Measurements from ENCODE around the gene BRI3BP.
"Not testable (repeated sequence)": the region's sequence is repeated elsewhere in the genome, so short reads cannot be mapped to it uniquely, and the experiment has no call there.

BRI3BP gene

DNA sequence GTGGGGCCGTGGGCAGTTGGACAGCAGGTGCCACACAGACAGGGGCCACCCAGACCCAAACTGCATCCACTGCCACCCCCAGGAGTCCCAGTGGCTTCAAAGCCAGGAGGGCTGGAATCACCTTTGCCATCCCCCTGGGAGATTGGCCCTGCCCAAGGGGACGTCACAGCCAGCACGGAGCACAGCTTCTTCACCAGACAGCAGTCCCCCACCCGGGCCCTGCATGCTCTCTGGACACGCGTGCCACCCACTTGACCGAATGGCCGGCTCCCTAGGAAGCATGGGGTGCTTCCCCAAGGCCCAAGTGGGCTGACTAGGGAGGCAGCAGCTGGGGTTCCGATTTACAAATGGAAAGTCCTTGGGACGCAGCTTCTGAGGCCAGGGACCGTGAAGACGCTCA, 21.8 kb upstream of the BRI3BP start:
- FAIRE-seq (no peak), DNase-seq (ENCODE audit: extremely low spot score, insufficient read length, low read depth) (no peak)

GRCh38 chr12:124972211-124972610, 21.2 kb upstream of the BRI3BP start:
- DNase-seq (ENCODE audit: extremely low spot score, insufficient read length, low read depth) (no peak), FAIRE-seq (no peak)

DNA sequence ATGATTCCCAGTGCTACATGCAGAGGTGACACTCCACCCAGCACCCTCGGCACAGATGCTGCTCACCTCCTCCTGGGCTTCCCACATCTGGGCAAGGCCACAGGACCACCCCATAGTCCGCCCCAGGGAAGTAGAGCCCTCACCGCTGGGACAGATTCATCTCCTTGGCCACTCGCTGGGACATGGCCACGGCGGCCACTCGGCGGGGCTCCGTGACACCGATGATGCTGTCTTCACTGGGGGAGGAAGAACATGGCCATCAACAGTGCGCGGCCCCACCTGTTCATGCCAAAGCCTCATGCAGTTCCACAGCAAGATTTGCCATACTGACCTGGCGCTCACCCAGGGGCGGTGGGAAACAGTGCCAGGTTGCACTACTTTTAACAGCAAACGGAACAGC, 18.2 kb upstream of the BRI3BP start:
- FAIRE-seq = no peak

DNA sequence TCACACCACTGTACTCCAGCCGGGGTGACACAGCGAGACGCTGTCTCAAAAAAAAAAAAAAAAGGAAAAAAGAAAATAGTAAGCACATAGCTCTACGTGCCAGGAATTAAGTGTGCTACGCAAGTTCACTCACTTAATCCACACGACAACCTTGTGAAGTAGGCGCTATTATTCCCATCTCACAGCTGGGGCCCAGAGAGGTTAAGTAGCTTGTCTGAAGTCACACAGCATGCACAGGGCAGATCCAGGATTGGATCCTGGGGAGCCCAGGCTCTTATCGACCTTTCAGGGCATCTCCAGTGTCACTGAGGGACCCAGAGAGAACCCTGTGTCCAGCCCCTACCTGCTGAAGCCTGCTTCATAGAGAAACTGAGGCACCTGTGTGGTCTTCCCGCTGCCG, 16.4 kb upstream of the BRI3BP start:
- DNase-seq (ENCODE audit: extremely low spot score, insufficient read length, low read depth) = no peak
- no peak for FAIRE-seq

More for the DNA sequence above, 18.2 kb upstream of the BRI3BP start:
- no peak for DNase-seq (ENCODE audit: extremely low spot score, insufficient read length, low read depth)

GRCh38 chr12:124979568-124979967, 13.9 kb upstream of the BRI3BP start:
- FAIRE-seq = no peak

GRCh38 chr12:124980098-124980892, 13.2 kb upstream of the BRI3BP start:
- no peak for DNase-seq (ENCODE audit: extremely low spot score, insufficient read length, low read depth)
- no peak for FAIRE-seq

More at GRCh38 chr12:124979568-124979967, 13.9 kb upstream of the BRI3BP start:
- no peak for DNase-seq (ENCODE audit: extremely low spot score, insufficient read length, low read depth)

- FAIRE-seq; DNase-seq (ENCODE audit: extremely low spot score, insufficient read length, low read depth): not testable (repeated sequence)
Observed at GRCh38 chr12:124986876-124987275, 6.6 kb upstream of the BRI3BP start.

DNA sequence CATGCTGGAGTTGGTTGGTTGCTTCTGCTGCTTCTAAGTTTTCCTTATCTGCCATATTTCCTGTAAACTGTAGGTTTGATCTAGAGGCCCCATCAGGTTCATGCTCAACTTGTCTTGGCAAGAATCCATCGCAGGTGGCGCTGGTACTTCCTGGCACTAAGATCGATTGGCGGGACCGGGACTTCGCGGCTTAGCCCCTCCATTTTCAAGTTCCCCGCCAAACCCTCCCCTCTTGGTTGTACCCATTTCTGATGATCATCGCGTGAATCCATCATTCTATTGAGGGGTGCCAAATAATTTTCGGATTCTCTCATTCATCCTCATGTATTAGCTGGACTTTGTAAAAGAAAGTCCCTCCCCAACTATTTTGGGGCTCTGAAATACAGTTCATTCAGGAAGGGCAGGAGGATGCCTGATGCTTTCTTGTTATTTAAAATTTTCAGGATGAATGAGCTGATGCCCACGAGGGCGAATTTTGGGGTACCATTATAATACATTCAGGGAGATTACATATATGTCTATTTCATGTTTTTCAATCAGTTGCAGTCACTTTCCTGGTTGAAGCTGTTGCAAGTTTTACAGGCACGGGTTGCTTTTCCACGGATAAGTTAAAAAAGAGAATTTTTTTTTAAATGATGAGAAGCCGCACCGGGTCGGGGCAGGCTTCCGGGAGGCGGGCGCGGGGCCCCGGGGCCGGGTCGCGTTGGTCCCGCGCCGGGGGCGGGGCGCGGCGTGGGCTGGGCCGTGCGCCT, 395 bp upstream of the BRI3BP start:
- FAIRE-seq (peak; percentile 90), DNase-seq (ENCODE audit: extremely low spot score, insufficient read length, low read depth) (peak; percentile 47)

DNA sequence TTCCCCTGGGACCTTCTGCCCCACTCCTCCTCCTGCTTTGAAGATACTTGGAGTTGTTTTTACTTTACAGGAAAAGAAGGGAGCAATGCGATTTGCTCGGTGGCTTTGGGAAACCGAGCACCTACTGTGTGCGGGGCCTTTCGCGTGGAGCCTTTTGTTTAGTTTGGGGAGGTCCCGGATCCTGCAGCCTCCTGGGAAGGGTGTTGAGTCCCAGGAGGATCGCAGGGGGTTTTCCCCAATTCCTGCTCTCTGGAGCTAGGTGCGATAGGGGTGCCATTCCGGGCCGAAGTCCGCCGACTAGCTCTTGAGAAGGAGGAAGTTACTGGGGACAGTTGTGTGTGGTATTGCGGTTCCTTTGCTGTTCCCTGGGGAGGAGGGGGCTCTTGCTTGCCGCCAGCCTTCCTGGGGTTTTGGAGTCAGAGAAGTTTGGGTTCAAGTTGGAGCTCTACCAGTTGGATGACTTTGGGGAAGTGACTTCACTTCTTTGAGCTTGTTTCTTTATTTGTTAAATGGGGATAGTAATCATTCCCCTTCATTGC, 1.1 kb downstream of the BRI3BP start:
- FAIRE-seq = peak; percentile 73
- DNase-seq (ENCODE audit: extremely low spot score, insufficient read length, low read depth) = no peak

GRCh38 chr12:124995200-124995961, 1.9 kb downstream of the BRI3BP start:
- FAIRE-seq (no peak), DNase-seq (ENCODE audit: extremely low spot score, insufficient read length, low read depth) (no peak)

- no peak for FAIRE-seq
- DNase-seq (ENCODE audit: extremely low spot score, insufficient read length, low read depth) = no peak
Observed at GRCh38 chr12:124998705-124999104, 5.3 kb downstream of the BRI3BP start.

DNA sequence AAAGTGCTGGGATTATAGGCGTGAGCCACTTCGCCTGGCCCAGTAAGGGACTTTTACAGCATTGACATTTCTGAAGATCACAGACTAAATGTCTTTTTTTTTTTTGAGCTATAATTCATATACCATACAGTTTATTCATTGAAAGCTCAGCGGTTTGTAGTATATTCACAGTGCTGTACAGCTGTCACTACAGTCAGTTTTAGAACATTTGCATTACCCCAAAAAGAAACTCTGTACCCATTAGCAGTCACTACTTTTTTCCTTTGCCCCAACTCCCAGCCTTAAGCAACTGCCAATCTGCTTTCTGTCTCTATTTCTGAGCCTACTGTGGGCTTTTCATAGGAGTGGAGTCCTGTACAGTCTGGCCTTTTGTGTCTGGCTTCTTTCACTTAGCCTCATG, 8.2 kb downstream of the BRI3BP start:
- FAIRE-seq (no peak), DNase-seq (ENCODE audit: extremely low spot score, insufficient read length, low read depth) (no peak)

DNA sequence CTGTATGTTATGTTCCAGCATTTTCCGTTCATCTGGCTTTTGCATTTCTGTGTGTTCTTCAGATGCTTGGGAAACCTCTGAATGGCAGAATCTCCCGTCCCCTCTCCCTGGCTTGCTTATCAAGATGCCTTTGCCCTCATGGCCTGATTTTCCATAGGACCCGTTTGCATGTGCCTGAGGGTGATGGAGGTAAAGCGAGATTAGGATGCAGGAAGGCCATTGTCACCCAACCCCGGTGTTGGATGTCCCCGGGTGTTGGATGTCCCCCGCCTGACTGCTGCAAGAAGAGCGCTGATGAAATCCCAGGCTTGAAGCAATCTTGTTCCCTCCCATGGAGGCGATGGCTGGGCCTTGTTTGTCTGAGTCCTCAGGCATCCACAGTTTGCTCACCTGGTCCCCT, 9.6 kb downstream of the BRI3BP start:
- no peak for DNase-seq (ENCODE audit: extremely low spot score, insufficient read length, low read depth)
- no peak for FAIRE-seq

DNA sequence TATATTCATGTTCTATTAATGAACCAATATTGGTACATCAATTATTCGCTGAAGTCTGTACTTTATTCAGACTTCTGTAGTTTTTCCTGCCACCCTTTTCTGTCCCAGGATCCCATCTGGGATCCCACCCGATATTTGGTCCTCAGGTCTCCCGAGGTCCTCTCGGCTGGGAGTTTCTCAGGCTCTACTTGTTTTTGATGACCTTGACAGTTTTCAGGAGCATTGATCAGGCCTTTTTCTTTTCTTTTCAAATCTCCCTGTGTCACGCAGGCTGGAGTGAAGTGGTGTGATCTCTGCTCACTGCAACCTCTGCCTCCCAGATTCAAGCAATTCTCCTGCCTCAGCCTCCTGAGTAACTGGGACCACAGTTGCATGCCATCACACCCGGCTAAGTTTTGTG, 11.2 kb downstream of the BRI3BP start:
- no peak for DNase-seq (ENCODE audit: extremely low spot score, insufficient read length, low read depth)
- no peak for FAIRE-seq

- FAIRE-seq = no peak
- DNase-seq (ENCODE audit: extremely low spot score, insufficient read length, low read depth) = no peak
Observed at GRCh38 chr12:125005652-125006051, 12.2 kb downstream of the BRI3BP start.

DNA sequence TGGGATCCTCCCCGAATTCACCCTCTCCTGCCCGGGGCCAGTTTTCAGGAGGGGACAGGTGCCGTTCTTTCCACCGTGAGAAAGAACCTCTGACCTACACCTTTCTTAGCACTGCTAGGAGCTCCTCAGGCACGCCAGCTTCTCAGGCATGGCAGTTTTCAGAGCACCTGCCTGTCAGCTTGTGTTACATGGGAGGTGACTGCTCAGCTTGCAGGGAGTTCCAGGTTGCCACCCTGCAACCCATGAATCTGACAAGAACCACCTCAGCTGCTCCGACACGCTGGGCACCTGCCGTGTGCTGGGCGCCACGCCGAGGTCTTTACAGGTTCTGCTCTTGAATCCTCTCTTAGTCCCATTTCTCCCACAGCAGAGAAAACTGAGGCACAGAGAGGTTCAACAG, 12.9 kb downstream of the BRI3BP start:
- DNase-seq (ENCODE audit: extremely low spot score, insufficient read length, low read depth) = no peak
- no peak for FAIRE-seq

DNA sequence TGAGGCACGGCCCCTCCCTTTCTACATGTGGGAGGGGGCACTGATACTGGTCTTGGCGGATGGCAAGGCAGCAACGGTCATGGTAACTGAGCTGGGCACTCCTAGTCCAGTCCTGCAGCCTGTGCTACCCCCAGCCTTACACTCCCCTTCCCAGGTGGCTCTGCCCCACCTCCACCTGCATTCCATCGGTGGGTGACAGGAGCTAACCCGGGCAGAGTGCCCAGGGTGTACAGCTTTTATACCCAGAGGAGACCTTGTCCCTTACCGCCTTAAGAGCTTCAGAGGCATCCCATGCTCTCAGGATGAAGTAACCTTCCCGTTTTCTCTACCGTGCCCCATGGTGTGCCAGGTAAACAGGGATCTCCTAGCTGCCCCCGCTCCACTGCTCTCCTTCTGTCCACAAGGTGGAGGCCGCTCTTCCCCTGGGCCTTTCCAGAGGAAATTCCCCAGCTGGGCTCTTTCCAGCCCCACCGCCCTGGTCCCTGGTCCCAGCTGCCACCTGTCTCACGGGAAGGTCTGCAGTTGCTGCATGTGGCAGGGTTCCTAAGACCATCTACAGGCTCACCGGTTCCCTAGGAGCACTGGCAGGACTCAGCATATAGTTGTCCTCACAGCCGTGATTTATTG, 20.5 kb downstream of the BRI3BP start:
- DNase-seq (ENCODE audit: extremely low spot score, insufficient read length, low read depth) = no peak
- FAIRE-seq = no peak

DNA sequence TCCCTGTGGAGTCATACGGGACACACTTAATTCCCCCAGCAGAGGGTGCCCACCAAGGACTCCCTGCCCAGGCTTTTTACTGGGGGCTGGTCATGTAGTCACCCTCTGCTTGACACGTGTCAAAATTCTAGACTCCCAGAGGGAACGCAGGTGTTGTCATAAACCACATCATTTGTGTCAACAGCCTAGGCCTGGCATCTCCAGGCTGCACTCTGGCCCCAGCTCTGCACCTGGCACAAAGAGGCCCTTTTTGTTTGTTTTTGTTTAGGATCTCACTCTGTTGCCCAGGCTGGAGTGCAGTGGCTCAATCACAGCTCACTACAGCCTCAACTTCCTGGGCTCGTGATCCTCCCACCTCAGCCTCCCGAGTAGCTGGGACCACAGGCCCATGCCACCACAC, 21.1 kb downstream of the BRI3BP start:
- no peak for DNase-seq (ENCODE audit: extremely low spot score, insufficient read length, low read depth)
- no peak for FAIRE-seq

- DNase-seq (ENCODE audit: extremely low spot score, insufficient read length, low read depth) (no peak), FAIRE-seq (no peak)
Observed at GRCh38 chr12:125015680-125016310, 22.4 kb downstream of the BRI3BP start.

DNA sequence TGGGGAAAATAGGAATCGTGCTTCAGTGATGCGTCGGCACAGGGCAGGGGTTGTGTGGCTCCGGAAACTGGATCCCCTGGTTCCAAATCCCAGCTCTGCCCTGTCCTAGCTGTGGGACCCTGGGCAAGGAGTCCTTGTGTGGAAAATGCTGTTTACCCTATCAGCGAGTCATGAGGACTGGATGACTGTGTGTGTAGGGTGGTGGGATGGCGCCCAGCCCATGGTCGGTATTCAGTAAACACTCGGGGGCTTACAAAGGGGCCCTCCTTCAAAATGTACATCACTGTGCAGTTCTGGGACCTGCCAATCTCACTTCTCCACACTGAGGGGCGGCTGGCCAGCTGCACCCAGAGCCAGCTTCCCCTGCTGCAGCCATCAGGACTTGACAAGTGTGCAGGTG, 24.4 kb downstream of the BRI3BP start:
- DNase-seq (ENCODE audit: extremely low spot score, insufficient read length, low read depth) (no peak), FAIRE-seq (no peak)
